8988T (cell line): ENCODE results near the gene DPP10.

Experiments
- DNase-seq: peaks from one replicate; pipeline ENCODE4 v3.0.0; 2011

The DPP10 gene

GRCh38 chr2:115606350-115606749 is 1163.9 kb downstream of the DPP10 start:
- no peak for DNase-seq

- no peak for DNase-seq
Observed at GRCh38 chr2:115609978-115610377, 1167.5 kb downstream of the DPP10 start.

- no peak for DNase-seq
Observed at GRCh38 chr2:115610888-115611287, 1168.4 kb downstream of the DPP10 start.

- no peak for DNase-seq
Observed at GRCh38 chr2:115624332-115624731, 1181.9 kb downstream of the DPP10 start.

- DNase-seq = no peak
Observed at GRCh38 chr2:115634578-115634977, 1192.1 kb downstream of the DPP10 start.

- no peak for DNase-seq
Observed at GRCh38 chr2:115635430-115635829, 1193.0 kb downstream of the DPP10 start.

GRCh38 chr2:115649731-115650130 is 1207.3 kb downstream of the DPP10 start:
- DNase-seq = no peak

- DNase-seq = no peak
Observed at GRCh38 chr2:115650827-115651226, 1208.4 kb downstream of the DPP10 start.

GRCh38 chr2:115652652-115653051 is 1210.2 kb downstream of the DPP10 start:
- DNase-seq = no peak

- DNase-seq = no peak
Observed at GRCh38 chr2:115654362-115654761, 1211.9 kb downstream of the DPP10 start.

GRCh38 chr2:115678129-115678528 is 1235.7 kb downstream of the DPP10 start:
- DNase-seq = no peak

- no peak for DNase-seq
Observed at GRCh38 chr2:115684345-115684744, 1241.9 kb downstream of the DPP10 start.

GRCh38 chr2:115691409-115691808 is 1249.0 kb downstream of the DPP10 start:
- DNase-seq = no peak

- no peak for DNase-seq
Observed at GRCh38 chr2:115694651-115695050, 1252.2 kb downstream of the DPP10 start.

GRCh38 chr2:115733190-115733775 is 1290.8 kb downstream of the DPP10 start:
- no peak for DNase-seq

GRCh38 chr2:115738111-115738510 is 1295.7 kb downstream of the DPP10 start:
- DNase-seq = no peak

- no peak for DNase-seq
Observed at GRCh38 chr2:115739574-115739973, 1297.1 kb downstream of the DPP10 start.

GRCh38 chr2:115746151-115746550 is 1303.7 kb downstream of the DPP10 start:
- DNase-seq = no peak

- no peak for DNase-seq
Observed at GRCh38 chr2:115757286-115757685, 1314.8 kb downstream of the DPP10 start.

- no peak for DNase-seq
Observed at GRCh38 chr2:115763601-115764000, 1321.2 kb downstream of the DPP10 start.

GRCh38 chr2:115771516-115771915 is 1329.1 kb downstream of the DPP10 start:
- DNase-seq = no peak

- DNase-seq = no peak
Observed at GRCh38 chr2:115774361-115774760, 1331.9 kb downstream of the DPP10 start.

GRCh38 chr2:115779085-115779632 is 1336.7 kb downstream of the DPP10 start:
- DNase-seq = no peak

- DNase-seq = no peak
Observed at GRCh38 chr2:115782286-115782685, 1339.8 kb downstream of the DPP10 start.

- DNase-seq = no peak
Observed at GRCh38 chr2:115796078-115796477, 1353.6 kb downstream of the DPP10 start.
